Keratinocyte (primary cell): Measurements from ENCODE around the gene BORCS5.

Experiments used
- EZH2 ChIP-seq: IDR thresholded peaks from one replicate; pipeline ENCODE4 v1.6.1; 2012; ENCODE audit warnings: inconsistent platforms, mild to moderate bottlenecking, low read length, moderate library complexity
- TF ChIP-seq, protein P1 (sequence below), 3 experiments: IDR thresholded peaks in 1 of 3; conservative IDR thresholded peaks in 1 of 3; optimal IDR thresholded peaks in 1 of 3; 2 replicates in 2 of 3; 3 replicates in 1 of 3; pipeline versions ENCODE3 to v1.5.1; 2011; ENCODE audit warnings: low read length in 3 of 3, mild to moderate bottlenecking in 3 of 3, moderate library complexity in 2 of 3, control low read depth in 1 of 3, inconsistent platforms in 1 of 3; ENCODE audit not compliant: insufficient read depth in 2 of 3; ENCODE audit errors: extremely low read depth in 1 of 3

DNA sequence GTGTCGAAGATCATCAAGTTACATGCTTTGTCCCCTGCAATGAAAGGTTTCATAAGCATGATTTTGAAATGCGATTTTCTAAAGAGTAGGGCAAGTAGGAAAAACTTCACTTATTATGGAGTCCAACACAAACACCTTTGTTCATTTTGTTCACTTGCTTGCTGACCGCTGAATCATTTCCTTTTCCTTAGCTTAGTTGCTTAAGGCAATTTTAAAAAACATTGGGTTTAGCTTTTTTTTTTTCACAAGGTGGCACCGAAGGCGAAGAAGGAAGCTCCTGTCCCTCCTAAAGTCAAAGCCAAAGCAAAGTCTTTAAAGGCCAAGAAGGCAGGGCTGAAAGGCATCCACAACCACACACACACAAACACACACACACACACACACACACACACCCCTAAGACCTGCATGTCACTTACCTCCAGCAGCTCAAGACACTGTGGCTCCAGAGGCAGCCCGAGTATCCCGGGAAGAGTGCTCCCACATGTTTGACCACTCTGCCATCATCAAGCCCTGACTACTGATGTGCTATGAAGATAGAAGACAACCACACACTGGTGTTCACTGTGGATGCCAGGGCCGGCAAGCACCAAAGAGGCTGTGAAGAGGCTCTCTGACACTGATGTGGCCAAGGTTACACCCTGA is 18.2 kb upstream of the BORCS5 start:
- TF ChIP-seq, protein P1, sequence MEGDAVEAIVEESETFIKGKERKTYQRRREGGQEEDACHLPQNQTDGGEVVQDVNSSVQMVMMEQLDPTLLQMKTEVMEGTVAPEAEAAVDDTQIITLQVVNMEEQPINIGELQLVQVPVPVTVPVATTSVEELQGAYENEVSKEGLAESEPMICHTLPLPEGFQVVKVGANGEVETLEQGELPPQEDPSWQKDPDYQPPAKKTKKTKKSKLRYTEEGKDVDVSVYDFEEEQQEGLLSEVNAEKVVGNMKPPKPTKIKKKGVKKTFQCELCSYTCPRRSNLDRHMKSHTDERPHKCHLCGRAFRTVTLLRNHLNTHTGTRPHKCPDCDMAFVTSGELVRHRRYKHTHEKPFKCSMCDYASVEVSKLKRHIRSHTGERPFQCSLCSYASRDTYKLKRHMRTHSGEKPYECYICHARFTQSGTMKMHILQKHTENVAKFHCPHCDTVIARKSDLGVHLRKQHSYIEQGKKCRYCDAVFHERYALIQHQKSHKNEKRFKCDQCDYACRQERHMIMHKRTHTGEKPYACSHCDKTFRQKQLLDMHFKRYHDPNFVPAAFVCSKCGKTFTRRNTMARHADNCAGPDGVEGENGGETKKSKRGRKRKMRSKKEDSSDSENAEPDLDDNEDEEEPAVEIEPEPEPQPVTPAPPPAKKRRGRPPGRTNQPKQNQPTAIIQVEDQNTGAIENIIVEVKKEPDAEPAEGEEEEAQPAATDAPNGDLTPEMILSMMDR (optimal IDR thresholded peaks at IDR 0.05 in 1 of 3, IDR thresholded peaks at IDR 0.05 in 1 of 3, conservative IDR thresholded peaks at IDR 0.05 in 1 of 3; ENCODE audit: extremely low read depth in 1 of 3, insufficient read depth in 2 of 3, low read length in 3 of 3): no peak
- no peak for TF ChIP-seq EZH2
